GM21381 (cell line): ENCODE measurements around the gene LACRT.

Experiments used
- ATAC-seq: cut with Tn5 transposase; IDR thresholded peaks from one replicate; pipeline ENCODE4 v1.9.1; 2021; ENCODE audit warnings: mild to moderate bottlenecking, moderate library complexity; ENCODE audit not compliant: unreplicated experiment

The LACRT gene

DNA sequence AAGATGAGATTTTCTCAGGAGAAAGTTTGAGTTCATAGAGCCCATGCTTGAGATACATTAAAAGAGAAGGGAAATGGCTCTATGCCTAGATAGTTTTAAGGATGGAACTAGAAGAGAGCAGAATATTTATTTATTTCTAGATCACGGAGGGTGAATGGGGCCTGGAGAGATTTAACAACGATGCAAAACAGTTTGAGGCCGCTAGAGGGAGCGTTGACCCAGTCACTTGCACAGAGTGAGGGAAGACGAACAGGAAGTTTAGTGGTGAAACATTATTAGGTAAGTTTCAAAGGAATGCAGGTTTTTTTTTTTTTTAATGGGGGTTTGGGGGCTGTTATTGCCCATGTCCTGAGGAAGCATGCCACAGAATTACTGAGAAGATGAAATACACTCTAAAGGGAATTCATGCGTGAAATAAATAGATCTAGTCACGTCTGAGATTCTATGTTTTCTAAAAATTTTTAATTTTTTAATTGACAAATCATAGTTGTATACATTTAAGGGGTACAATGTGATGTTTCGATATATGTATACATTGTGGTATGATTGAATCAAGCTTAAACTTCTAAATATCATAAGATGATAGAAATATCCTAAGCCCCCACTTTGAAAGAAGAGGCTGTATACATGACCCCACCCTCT is 31.4 kb downstream of the LACRT start:
- ATAC-seq = peak; percentile 88

GRCh38 chr12:54602661-54603060 is 32.0 kb downstream of the LACRT start:
- no peak for ATAC-seq

- ATAC-seq = no peak
Observed at GRCh38 chr12:54601841-54602240, 32.9 kb downstream of the LACRT start.

DNA sequence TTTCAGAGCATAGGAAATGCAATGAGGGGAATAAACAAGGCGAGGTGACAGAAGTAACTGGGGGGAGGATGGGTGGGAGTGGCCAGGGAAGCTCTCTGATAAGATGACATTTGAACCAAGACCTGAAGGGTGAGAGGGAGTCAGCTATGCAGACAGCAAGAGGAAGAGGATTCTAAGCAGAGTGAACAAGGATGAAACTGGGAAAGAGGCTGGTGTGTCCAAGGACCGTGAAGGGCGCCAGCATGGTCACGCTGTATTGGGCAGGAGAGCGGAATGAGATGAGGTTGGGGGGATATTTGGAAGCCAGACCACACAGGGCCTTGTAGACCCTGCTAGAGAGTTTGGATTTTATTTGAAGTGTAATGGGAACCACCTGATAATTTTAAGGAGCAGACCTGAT is 35.7 kb downstream of the LACRT start:
- no peak for ATAC-seq

- ATAC-seq = no peak
Observed at GRCh38 chr12:54596526-54596946, 38.2 kb downstream of the LACRT start.

DNA sequence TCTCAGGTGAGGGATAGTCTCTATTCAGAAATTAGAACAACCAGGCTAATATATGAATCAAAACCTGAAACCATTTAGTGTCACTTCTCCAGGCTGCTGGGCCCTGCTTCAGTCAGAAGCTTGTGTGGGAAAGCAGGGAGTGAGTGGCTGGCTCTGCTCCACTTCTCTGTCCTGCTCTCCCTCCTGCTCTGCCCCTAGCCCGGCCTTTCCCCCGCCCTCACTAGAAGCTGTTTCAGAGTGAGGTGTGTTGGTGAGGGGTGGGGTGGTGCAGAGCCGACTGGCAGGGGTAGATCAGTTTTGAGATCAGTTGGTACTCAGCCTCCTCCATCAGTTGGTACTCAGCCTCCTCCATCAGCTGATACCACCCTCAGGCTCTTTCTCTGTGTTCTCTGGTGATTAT is 39.2 kb downstream of the LACRT start:
- ATAC-seq = no peak

- ATAC-seq = no peak
Observed at GRCh38 chr12:54593725-54594124, 41.0 kb downstream of the LACRT start.

DNA sequence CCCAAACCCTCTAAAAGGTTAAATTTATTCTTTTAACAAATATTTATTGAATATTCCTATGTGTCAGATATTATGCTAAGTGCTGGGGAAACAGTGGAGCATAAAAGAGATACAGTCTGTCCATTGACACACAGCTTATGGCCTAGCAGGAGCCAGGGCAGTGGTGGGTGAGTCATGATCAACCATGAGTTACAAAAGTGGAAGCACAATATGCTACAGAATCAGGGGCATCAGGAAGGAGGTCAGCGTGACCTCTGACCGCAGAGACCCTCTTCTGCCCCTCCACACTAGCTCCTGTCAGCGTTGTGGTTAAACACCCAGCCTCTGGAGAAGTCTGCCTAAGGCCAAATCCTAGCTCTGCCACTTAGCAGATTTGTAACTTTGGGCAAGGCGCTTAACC is 41.6 kb downstream of the LACRT start:
- no peak for ATAC-seq

DNA sequence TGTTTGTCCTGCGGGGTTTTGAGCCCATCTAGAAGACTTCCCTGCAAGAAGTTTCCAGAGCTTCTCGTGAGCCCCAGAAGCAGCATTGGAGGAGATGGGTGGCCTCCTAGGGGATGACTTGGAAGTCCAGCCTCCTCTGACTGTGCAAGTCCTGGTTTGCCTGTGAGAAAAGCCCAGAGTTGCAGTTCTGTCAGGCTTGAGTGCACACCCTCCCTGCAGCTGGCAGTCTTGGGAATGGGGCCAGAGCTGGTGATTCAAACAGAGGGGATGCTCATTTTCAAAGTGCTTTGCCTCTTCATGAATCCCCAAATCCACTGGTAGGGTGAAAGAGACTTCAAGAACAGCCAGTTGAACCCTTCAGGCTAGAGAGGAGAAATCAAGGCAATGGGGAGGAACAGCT is 42.4 kb downstream of the LACRT start:
- ATAC-seq = no peak

- ATAC-seq = no peak
Observed at GRCh38 chr12:54590978-54591591, 43.6 kb downstream of the LACRT start.

DNA sequence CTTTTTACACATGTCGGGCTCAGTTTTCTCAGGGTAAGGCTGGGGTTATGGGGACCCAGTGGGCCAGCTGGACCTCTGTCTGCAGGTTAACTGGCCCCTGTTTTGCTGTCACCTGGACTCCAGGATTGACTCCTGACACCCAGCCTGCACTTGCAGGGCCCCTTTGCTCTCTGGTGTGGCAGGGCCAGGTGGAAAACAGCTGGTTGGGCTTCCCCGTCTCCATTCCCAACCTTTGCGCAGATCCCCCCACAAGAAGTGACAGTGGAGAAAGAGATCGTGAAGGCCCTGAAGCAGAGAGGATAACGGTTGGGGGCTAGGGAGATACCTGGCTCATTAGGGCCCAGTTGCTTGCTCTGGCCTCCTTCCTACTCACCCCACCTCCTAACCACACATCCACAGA is 44.7 kb downstream of the LACRT start:
- no peak for ATAC-seq

- no peak for ATAC-seq
Observed at GRCh38 chr12:54588890-54589267, 45.8 kb downstream of the LACRT start.

DNA sequence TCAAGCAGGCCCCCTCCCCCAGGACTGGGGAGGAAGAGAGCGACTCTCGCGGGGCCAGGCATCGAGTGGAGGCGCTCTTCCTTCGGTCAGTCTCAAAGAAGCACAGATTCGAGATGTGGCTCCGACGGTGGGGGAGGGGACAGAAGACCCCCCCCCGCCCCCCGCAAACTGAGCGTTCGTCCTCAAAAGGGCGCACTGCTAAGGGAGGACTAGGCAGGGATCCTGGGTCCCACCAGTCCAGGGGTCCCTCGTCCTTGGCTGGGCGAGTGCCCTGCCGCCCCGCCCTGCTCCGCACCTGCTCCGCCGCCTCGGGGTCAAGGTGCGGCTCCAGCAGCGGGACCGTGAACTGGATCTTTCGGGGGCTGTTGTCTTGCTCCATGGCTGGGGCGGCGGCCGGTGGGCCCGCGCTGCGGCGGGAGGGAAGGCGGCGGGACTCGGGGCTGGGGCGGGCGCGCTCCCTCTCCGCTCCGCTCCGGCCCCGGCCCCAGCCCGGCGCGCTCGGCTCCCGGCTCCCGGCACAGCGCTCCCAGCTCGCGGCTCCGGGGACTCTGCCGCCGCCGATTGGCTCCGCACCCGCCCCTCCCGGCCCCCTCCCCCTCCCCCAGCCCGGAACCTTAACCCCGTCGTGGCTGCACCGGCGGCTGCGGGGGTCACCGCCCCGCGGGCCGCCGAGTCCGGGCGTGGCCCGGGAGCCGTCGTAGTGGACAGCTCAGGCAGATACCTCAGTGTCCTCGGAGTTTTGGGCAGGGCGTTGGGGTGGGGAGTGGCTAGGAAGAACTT is 46.4 kb downstream of the LACRT start, which contains the start of gene PPP1R1A:
PPP1R1A (minus strand) TSS at position 550 of the 780 bp plus-strand sequence; CDS start at position 379, 171 bp downstream.
- ATAC-seq = no peak

- no peak for ATAC-seq
Observed at GRCh38 chr12:54587315-54587873, 47.3 kb downstream of the LACRT start.

GRCh38 chr12:54586620-54587019 is 48.1 kb downstream of the LACRT start:
- ATAC-seq = no peak

DNA sequence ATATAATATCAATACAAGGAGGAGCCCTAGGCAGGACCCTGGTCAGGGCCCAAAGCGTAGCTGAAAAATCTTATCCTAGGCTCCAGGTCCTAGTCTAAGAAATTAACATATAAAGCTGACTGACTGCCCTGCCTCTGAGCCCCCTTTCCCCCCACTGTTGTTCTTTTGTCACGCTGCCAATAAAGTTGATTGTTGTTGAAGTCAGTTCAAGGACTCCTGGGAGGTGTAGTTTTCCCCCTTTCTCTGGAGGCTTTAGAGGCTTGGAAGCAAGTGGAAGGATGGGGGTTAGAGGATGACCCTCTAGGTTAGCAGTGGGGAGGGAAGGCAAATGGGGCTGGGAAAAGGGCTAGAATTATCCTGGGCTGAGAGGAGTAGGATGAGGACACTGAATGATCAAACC is 49.5 kb downstream of the LACRT start:
- no peak for ATAC-seq

GRCh38 chr12:54584128-54584527 is 50.6 kb downstream of the LACRT start:
- ATAC-seq = no peak

GRCh38 chr12:54583726-54584125 is 51.0 kb downstream of the LACRT start:
- no peak for ATAC-seq

GRCh38 chr12:54581412-54581811 is 53.3 kb downstream of the LACRT start:
- no peak for ATAC-seq
